Endothelial cell of umbilical vein (primary cell): ENCODE measurements around the gene RPL22. TPM values are rescaled to one million over a fixed set of nuclear protein-coding genes. Genes with fewer than 3 reads are reported as not detected.

Experiments
- BruUV-seq: library from RNA; stranded (reverse); fragments of 400-500 nt; replicated peaks from 2 replicates; lab custom pipeline; 2021; lab: Mats Ljungman, UMichigan
- CTCF ChIA-PET: fragments of 300-600, 350-600 bp; sonication (Branson Sonifier 250); formaldehyde crosslinking; loops from one replicate; lab custom pipeline; 2021; ENCODE audit warnings: antibody characterized with exemption, inconsistent platforms; lab: Charles Lee
- POLR2A ChIA-PET: fragments of 300-600, 350-600 bp; sonication (Branson Sonifier 250); formaldehyde crosslinking; loops from one replicate; lab custom pipeline; 2021; ENCODE audit warnings: antibody characterized with exemption, inconsistent platforms; lab: Charles Lee
- DNase-seq: peaks from one replicate; pipeline ENCODE4 v3.0.0-alpha.2; 2011; ENCODE audit warnings: low read depth, low spot score
- FAIRE-seq: peaks from 2 replicates; lab custom pipeline; 2011; peaks lifted over from hg19 to GRCh38; lab: Jason Lieb, UNC
- H2AFZ ChIP-seq: 2 replicates; pipeline ENCODE4 v1.6.0; 2012; ENCODE audit warnings: low read depth, low read length, control low read depth, inconsistent platforms
- H3K27ac ChIP-seq: 2 replicates; pipeline ENCODE4 v1.5.1; 2011; ENCODE audit warnings: low read depth, mild to moderate bottlenecking, control low read depth, low read length, moderate library complexity; ENCODE audit not compliant: insufficient read depth
- H3K27me3 ChIP-seq, 2 experiments: 2 replicates each; pipeline versions ENCODE4 v1.6.0 to v1.6.1; 2011; ENCODE audit warnings: low read length in 2 of 2, mixed read lengths in 1 of 2; ENCODE audit not compliant: control insufficient read depth in 2 of 2, insufficient read depth in 2 of 2
- H3K36me3 ChIP-seq, 2 experiments: 2 replicates in 1 of 2; 3 replicates in 1 of 2; pipeline ENCODE4 v1.5.1; 2011; ENCODE audit warnings: low read length in 2 of 2, mild to moderate bottlenecking in 1 of 2, moderate library complexity in 1 of 2; ENCODE audit not compliant: control insufficient read depth in 2 of 2, insufficient read depth in 2 of 2; ENCODE audit errors: extremely low read depth in 1 of 2
- H3K4me1 ChIP-seq: 3 replicates; pipeline ENCODE4 v1.5.1; 2011; ENCODE audit warnings: mild to moderate bottlenecking, low read length; ENCODE audit not compliant: control insufficient read depth, insufficient read depth; ENCODE audit errors: extremely low read depth
- H3K4me2 ChIP-seq: 2 replicates; pipeline ENCODE4 v1.6.1; 2011; ENCODE audit warnings: low read length, control low read depth, mixed read lengths; ENCODE audit not compliant: insufficient read depth
- H3K4me3 ChIP-seq, 3 experiments: fragments of 200-600 bp in 1 of 3; sonication (generic), shearing (Covaris generic) in 1 of 3; replicated peaks in 1 of 3; 2 replicates each; pipeline ENCODE4 v1.5.1; 2011 to 2016; ENCODE audit warnings: control low read depth in 3 of 3, low read length in 3 of 3, mild to moderate bottlenecking in 2 of 3, inconsistent platforms in 1 of 3, low read depth in 1 of 3, moderate library complexity in 1 of 3; ENCODE audit not compliant: insufficient read depth in 1 of 3
- H3K79me2 ChIP-seq: 2 replicates; pipeline ENCODE4 v1.6.0; 2012; ENCODE audit warnings: low read length, inconsistent platforms; ENCODE audit not compliant: control insufficient read depth, insufficient read depth
- H3K9ac ChIP-seq: replicated peaks from 2 replicates; pipeline ENCODE3; 2011; ENCODE audit warnings: low read length, control low read depth; ENCODE audit not compliant: insufficient read depth; ENCODE audit errors: extremely low read depth
- H3K9me1 ChIP-seq: replicated peaks from 3 replicates; pipeline ENCODE4 v1.6.0; 2011; ENCODE audit warnings: mild to moderate bottlenecking, low read length; ENCODE audit not compliant: control insufficient read depth, insufficient read depth; ENCODE audit errors: extremely low read depth
- H3K9me3 ChIP-seq: replicated peaks from 2 replicates; pipeline ENCODE4 v1.5.1; 2012; ENCODE audit warnings: low read length, inconsistent platforms; ENCODE audit not compliant: control insufficient read depth, insufficient read depth
- H4K20me1 ChIP-seq: replicated peaks from 2 replicates; pipeline ENCODE3; 2011; ENCODE audit warnings: mild to moderate bottlenecking, low read length; ENCODE audit not compliant: control insufficient read depth, insufficient read depth; ENCODE audit errors: extremely low read depth
- CTCF ChIP-seq, 2 donors: IDR thresholded peaks; 1 replicate in 1 of 2; 2 replicates in 1 of 2; pipeline ENCODE4 v1.5.1; 2011; ENCODE audit warnings: low read length in 2 of 2, mild to moderate bottlenecking in 2 of 2, moderate library complexity in 2 of 2, control low read depth in 1 of 2, inconsistent platforms in 1 of 2, low read depth in 1 of 2; ENCODE audit not compliant: insufficient read depth in 1 of 2; ENCODE audit errors: extremely low read depth in 1 of 2
- EZH2 ChIP-seq: IDR thresholded peaks from 2 replicates; pipeline ENCODE4 v1.6.1; 2012; ENCODE audit warnings: borderline replicate concordance, low read depth, mild to moderate bottlenecking, moderate library complexity, low read length, inconsistent platforms; ENCODE audit not compliant: severe bottlenecking
- FOS ChIP-seq: IDR thresholded peaks from 2 replicates; pipeline ENCODE4 v1.6.1; 2011; ENCODE audit warnings: mild to moderate bottlenecking, low read length, moderate library complexity, borderline replicate concordance; ENCODE audit not compliant: insufficient read depth
- GATA2 ChIP-seq: IDR thresholded peaks from 2 replicates; pipeline ENCODE4 v1.7.0; 2011; ENCODE audit warnings: low read depth, mild to moderate bottlenecking, moderate library complexity, mixed read lengths, low read length; ENCODE audit not compliant: insufficient read length, insufficient read depth
- JUN ChIP-seq: IDR thresholded peaks from 2 replicates; pipeline ENCODE4 v1.6.1; 2011; ENCODE audit warnings: borderline replicate concordance, low read depth; ENCODE audit not compliant: insufficient read length, insufficient read depth
- MYC ChIP-seq: IDR thresholded peaks from one replicate; pipeline ENCODE4 v1.6.1; 2011; ENCODE audit warnings: mild to moderate bottlenecking, low read depth, low read length
- POLR2A ChIP-seq: IDR thresholded peaks from 2 replicates; pipeline ENCODE4 v1.6.1; 2012; ENCODE audit warnings: low read depth, mild to moderate bottlenecking, control low read depth, low read length
- POLR2AphosphoS5 ChIP-seq: IDR thresholded peaks from 2 replicates; pipeline ENCODE4 v1.6.1; 2012; ENCODE audit warnings: low read depth, mild to moderate bottlenecking, control low read depth, low read length, moderate library complexity; ENCODE audit not compliant: insufficient read depth
- dilution Hi-C: fragments of 300-500 bp; cut with MboI; formaldehyde crosslinking; loops from one replicate; pipeline ENCODE4 v1.15.0; 2019; ENCODE audit warnings: low sequenced_read_pairs; ENCODE audit not compliant: extremely low pct_ligation_motif_present
- intact Hi-C: fragments of 100-400 bp; cut with micrococcal nuclease; formaldehyde crosslinking; loops from one replicate; pipeline ENCODE4 v1.10.0; 2022
- polyA plus RNA-seq, 4 experiments: library from polyadenylated mRNA; depleted of rRNA in 3 of 4; stranded (reverse) in 3 of 4; unstranded in 1 of 4; fragments of >200 nt; gene quantifications; 2 replicates each; pipeline versions ENCODE4 v1.2.1 to v1.2.3, GENCODE V29; 2011 to 2012; ENCODE audit warnings: missing spikeins in 1 of 4
- total RNA-seq: library from RNA; stranded (reverse); gene quantifications from 2 replicates; pipeline ENCODE4 v1.2.3, GENCODE V29; 2021
- TF ChIP-seq, protein P1 (sequence below): IDR thresholded peaks from 2 replicates; pipeline ENCODE4 v1.6.1; 2011; ENCODE audit not compliant: insufficient read depth, insufficient read length

RPL22 gene
- total and polyA plus RNA-seq, 2 donors (not counting 3 experiments of a cell fraction or from before 2014, with no cell fraction given): 71.2 to 343 TPM

- ChIA-PET POLR2A (no interaction called here), CTCF (no interaction called here)
- Histone ChIP-seq H3K4me1 (no peaks in the 10 kb centered on the region), H3K9ac (no peak overlapping the region), H3K79me2 (no peaks in the 10 kb centered on the region), H3K36me3 (no peaks in the 10 kb centered on the region), H3K4me2 (no peak overlapping the region), H3K9me1 (no peaks in the 10 kb centered on the region), H2AFZ (no peak overlapping the region), H3K27me3 (peaks cover 14 to 22% of the 10 kb centered on the region in 2 experiments), H3K27ac (no peak overlapping the region), H4K20me1 (no peaks in the 10 kb centered on the region), H3K4me3 (no peak overlapping the region), H3K9me3 (no peaks in the 10 kb centered on the region)
- TF ChIP-seq EZH2 (no peak), JUN (no peak), POLR2A (no peak), MYC (no peak), CTCF (IDR thresholded peaks at IDR 0.05; ENCODE audit: extremely low read depth in 1 of 2, insufficient read depth in 1 of 2, low read depth in 1 of 2, low read length in 2 of 2) (no peak), POLR2AphosphoS5 (no peak), GATA2 (no peak), FOS (no peak)
- TF ChIP-seq, protein P1, sequence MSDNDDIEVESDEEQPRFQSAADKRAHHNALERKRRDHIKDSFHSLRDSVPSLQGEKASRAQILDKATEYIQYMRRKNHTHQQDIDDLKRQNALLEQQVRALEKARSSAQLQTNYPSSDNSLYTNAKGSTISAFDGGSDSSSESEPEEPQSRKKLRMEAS: no peak
- dilution Hi-C loops (no loop called here), intact Hi-C loops (no loop called here)
- DNase-seq: no peak
- FAIRE-seq: no peak
- BruUV-seq: no TSS peak
Measured at GRCh38 chr1:6175411-6175828, 24.0 kb downstream of the RPL22 start.
